Measurements from ENCODE around the gene PITRM1.

- TF ChIP-seq CTCF (IDR thresholded peaks at IDR 0.05) = no peak
- TF ChIP-seq, protein P1, sequence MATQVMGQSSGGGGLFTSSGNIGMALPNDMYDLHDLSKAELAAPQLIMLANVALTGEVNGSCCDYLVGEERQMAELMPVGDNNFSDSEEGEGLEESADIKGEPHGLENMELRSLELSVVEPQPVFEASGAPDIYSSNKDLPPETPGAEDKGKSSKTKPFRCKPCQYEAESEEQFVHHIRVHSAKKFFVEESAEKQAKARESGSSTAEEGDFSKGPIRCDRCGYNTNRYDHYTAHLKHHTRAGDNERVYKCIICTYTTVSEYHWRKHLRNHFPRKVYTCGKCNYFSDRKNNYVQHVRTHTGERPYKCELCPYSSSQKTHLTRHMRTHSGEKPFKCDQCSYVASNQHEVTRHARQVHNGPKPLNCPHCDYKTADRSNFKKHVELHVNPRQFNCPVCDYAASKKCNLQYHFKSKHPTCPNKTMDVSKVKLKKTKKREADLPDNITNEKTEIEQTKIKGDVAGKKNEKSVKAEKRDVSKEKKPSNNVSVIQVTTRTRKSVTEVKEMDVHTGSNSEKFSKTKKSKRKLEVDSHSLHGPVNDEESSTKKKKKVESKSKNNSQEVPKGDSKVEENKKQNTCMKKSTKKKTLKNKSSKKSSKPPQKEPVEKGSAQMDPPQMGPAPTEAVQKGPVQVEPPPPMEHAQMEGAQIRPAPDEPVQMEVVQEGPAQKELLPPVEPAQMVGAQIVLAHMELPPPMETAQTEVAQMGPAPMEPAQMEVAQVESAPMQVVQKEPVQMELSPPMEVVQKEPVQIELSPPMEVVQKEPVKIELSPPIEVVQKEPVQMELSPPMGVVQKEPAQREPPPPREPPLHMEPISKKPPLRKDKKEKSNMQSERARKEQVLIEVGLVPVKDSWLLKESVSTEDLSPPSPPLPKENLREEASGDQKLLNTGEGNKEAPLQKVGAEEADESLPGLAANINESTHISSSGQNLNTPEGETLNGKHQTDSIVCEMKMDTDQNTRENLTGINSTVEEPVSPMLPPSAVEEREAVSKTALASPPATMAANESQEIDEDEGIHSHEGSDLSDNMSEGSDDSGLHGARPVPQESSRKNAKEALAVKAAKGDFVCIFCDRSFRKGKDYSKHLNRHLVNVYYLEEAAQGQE (IDR thresholded peaks at IDR 0.05; ENCODE audit: low read depth, low read length) = no peak
- TF ChIP-seq TAF1 (IDR thresholded peaks at IDR 0.05; ENCODE audit: borderline replicate concordance, low read depth, low read length) = no peak
Observed at GRCh38 chr10:3167611-3168330, 4.8 kb downstream of the PITRM1 start.
